HepG2 (cell line): ENCODE results near the gene ERFL. TPM values are rescaled to one million over a fixed set of nuclear protein-coding genes. Genes with fewer than 3 reads are reported as not detected.

Experiments
- AGO2 ChIP-seq: fragments of 200-400 bp; formaldehyde crosslinking; optimal IDR thresholded peaks from 2 replicates; pipeline ENCODE3; 2017; ENCODE audit warnings: mild to moderate bottlenecking, low read depth, low read length, moderate library complexity
- ELF3 ChIP-seq: IDR thresholded peaks from 2 replicates; pipeline ENCODE4 v1.6.1; 2016; ENCODE audit warnings: missing genetic modification reagents, missing compliant biosample characterization
- HMGXB3 ChIP-seq: sonication (generic); formaldehyde crosslinking; IDR thresholded peaks from 2 replicates; pipeline ENCODE4 v1.4.0; 2020; ENCODE audit warnings: missing genetic modification reagents, borderline replicate concordance
- ISL2 ChIP-seq: sonication (generic); formaldehyde crosslinking; IDR thresholded peaks from 2 replicates; pipeline ENCODE4 v1.5.0; 2020; ENCODE audit warnings: missing genetic modification reagents
- JARID2 ChIP-seq: sonication (generic); formaldehyde crosslinking; IDR thresholded peaks from 2 replicates; pipeline ENCODE4 v1.8.1; 2023; ENCODE audit warnings: missing genetic modification reagents, inconsistent platforms; ENCODE audit not compliant: insufficient replicate concordance
- JDP2 ChIP-seq: sonication (generic); formaldehyde crosslinking; IDR thresholded peaks from 2 replicates; pipeline ENCODE4 v1.8.1; 2022; ENCODE audit warnings: missing genetic modification reagents, borderline replicate concordance
- LCORL ChIP-seq, 2 experiments: fragments of 450-650 bp in 1 of 2; sonication (generic) in 1 of 2; formaldehyde crosslinking in 1 of 2; IDR thresholded peaks; 2 replicates each; pipeline versions ENCODE4 v1.5.0 to v1.6.1; 2017 to 2020; ENCODE audit warnings: antibody characterized with exemption in 1 of 2, missing genetic modification reagents in 1 of 2
- RARG ChIP-seq: sonication (generic); formaldehyde crosslinking; IDR thresholded peaks from 2 replicates; pipeline ENCODE4 v1.4.0; 2020; ENCODE audit warnings: low read depth, mild to moderate bottlenecking, missing genetic modification reagents
- SALL1 ChIP-seq: sonication (generic); formaldehyde crosslinking; IDR thresholded peaks from 2 replicates; pipeline ENCODE4 v1.8.0; 2022; ENCODE audit warnings: mild to moderate bottlenecking, missing genetic modification reagents
- SIX1 ChIP-seq: sonication (generic); formaldehyde crosslinking; IDR thresholded peaks from 2 replicates; pipeline ENCODE4 v1.4.0; 2020; ENCODE audit warnings: missing genetic modification reagents, borderline replicate concordance
- SNAPC5 ChIP-seq: sonication (generic); formaldehyde crosslinking; IDR thresholded peaks from 2 replicates; pipeline ENCODE4 v1.8.1; 2023; ENCODE audit warnings: mild to moderate bottlenecking, missing genetic modification reagents, borderline replicate concordance
- ZBTB20 ChIP-seq: sonication (generic); formaldehyde crosslinking; IDR thresholded peaks from 2 replicates; pipeline ENCODE4 v1.8.1; 2023; ENCODE audit warnings: missing genetic modification reagents, low read depth, mild to moderate bottlenecking, borderline replicate concordance
- ZMYM3 ChIP-seq: sonication (generic); formaldehyde crosslinking; IDR thresholded peaks from 2 replicates; pipeline ENCODE4 v1.5.1; 2020; ENCODE audit warnings: mild to moderate bottlenecking, missing genetic modification reagents
- ZNF331 ChIP-seq: sonication (generic); formaldehyde crosslinking; IDR thresholded peaks from 2 replicates; pipeline ENCODE4 v1.4.0; 2020; ENCODE audit warnings: missing genetic modification reagents
- ZNF589 ChIP-seq: sonication (generic); formaldehyde crosslinking; conservative IDR thresholded peaks from 2 replicates; pipeline ENCODE4 v1.8.0; 2022; ENCODE audit warnings: mild to moderate bottlenecking, moderate library complexity, missing genetic modification reagents
- ZNF772 ChIP-seq: sonication (generic); formaldehyde crosslinking; IDR thresholded peaks from 2 replicates; pipeline ENCODE4 v1.5.0; 2020; ENCODE audit warnings: mild to moderate bottlenecking, missing genetic modification reagents
- polyA plus RNA-seq, 8 experiments: library from polyadenylated mRNA; depleted of rRNA in 3 of 8; stranded (reverse) in 7 of 8; unstranded in 1 of 8; fragments of >200 nt; fragmentation: Illumina TruSeq in 4 of 8; extraction: Trizol in 4 of 8; gene quantifications; 2 replicates each; pipeline versions ENCODE4 v1.2.1 to v1.2.3, GENCODE V29; 2011 to 2016; ENCODE audit warnings: low read depth in 4 of 8, missing spikeins in 1 of 8, mixed read lengths in 1 of 8; ENCODE audit not compliant: insufficient read depth in 1 of 8
- total RNA-seq, 5 experiments: library from RNA; depleted of rRNA; stranded (reverse); fragments of >200 nt; fragmentation: Illumina TruSeq; extraction: Trizol; gene quantifications; 2 replicates each; pipeline ENCODE4 v1.2.3, GENCODE V29; 2016; ENCODE audit warnings: low read depth in 1 of 5
- TF ChIP-seq, protein P1 (sequence below): sonication (generic); formaldehyde crosslinking; IDR thresholded peaks from 2 replicates; pipeline ENCODE4 v1.4.0; 2020; ENCODE audit warnings: missing genetic modification reagents
- TF ChIP-seq, protein P2 (sequence below): fragments of 450-650 bp; IDR thresholded peaks from 2 replicates; pipeline ENCODE4 v1.6.1; 2016

ERFL gene
- total and polyA plus RNA-seq, 2 of the 13 experiments (the other 11 are each of a cell fraction or from before 2014, with no cell fraction given), result not detected

- no peak for TF ChIP-seq HMGXB3 (CRISPR knock-in tag)
- peak; percentile 49; the same call in 1 of the 2 replicates for TF ChIP-seq SALL1 (CRISPR knock-in tag)
- no peak for TF ChIP-seq JARID2 (CRISPR knock-in tag)
- peak; percentile 56; the same call in 1 of the 2 replicates for TF ChIP-seq ZBTB20 (CRISPR knock-in tag)
- TF ChIP-seq JDP2 (CRISPR knock-in tag), result no peak
- TF ChIP-seq SNAPC5 (CRISPR knock-in tag), result no peak
- TF ChIP-seq ZNF772 (CRISPR knock-in tag), result peak; percentile 54; the same call in 1 of the 2 replicates
- TF ChIP-seq ZNF589 (CRISPR knock-in tag), result no peak
- TF ChIP-seq LCORL (IDR thresholded peaks at IDR 0.05), result no peak
- TF ChIP-seq LCORL (CRISPR knock-in tag; IDR thresholded peaks at IDR 0.05), result 0 out of 2 replicates have a peak, but pooled peaks have one; percentile 69
- TF ChIP-seq, protein P1, sequence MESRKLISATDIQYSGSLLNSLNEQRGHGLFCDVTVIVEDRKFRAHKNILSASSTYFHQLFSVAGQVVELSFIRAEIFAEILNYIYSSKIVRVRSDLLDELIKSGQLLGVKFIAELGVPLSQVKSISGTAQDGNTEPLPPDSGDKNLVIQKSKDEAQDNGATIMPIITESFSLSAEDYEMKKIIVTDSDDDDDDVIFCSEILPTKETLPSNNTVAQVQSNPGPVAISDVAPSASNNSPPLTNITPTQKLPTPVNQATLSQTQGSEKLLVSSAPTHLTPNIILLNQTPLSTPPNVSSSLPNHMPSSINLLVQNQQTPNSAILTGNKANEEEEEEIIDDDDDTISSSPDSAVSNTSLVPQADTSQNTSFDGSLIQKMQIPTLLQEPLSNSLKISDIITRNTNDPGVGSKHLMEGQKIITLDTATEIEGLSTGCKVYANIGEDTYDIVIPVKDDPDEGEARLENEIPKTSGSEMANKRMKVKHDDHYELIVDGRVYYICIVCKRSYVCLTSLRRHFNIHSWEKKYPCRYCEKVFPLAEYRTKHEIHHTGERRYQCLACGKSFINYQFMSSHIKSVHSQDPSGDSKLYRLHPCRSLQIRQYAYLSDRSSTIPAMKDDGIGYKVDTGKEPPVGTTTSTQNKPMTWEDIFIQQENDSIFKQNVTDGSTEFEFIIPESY, result peak; percentile 92
- peak; percentile 24; the same call in 1 of the 2 replicates for TF ChIP-seq ZNF331 (CRISPR knock-in tag)
- TF ChIP-seq, protein P2, sequence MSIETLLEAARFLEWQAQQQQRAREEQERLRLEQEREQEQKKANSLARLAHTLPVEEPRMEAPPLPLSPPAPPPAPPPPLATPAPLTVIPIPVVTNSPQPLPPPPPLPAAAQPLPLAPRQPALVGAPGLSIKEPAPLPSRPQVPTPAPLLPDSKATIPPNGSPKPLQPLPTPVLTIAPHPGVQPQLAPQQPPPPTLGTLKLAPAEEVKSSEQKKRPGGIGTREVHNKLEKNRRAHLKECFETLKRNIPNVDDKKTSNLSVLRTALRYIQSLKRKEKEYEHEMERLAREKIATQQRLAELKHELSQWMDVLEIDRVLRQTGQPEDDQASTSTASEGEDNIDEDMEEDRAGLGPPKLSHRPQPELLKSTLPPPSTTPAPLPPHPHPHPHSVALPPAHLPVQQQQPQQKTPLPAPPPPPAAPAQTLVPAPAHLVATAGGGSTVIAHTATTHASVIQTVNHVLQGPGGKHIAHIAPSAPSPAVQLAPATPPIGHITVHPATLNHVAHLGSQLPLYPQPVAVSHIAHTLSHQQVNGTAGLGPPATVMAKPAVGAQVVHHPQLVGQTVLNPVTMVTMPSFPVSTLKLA, result no peak
- peak; percentile 88 for TF ChIP-seq ELF3
- TF ChIP-seq AGO2, result no peak
- TF ChIP-seq RARG, result no peak
- no peak for TF ChIP-seq ZMYM3 (CRISPR knock-in tag)
- no peak; the same call in 1 of the 2 replicates for TF ChIP-seq ISL2 (CRISPR knock-in tag)
- TF ChIP-seq SIX1 (CRISPR knock-in tag), result no peak
Observed at GRCh38 chr19:41904118-41904870, 24.0 kb downstream of the ERFL start (continued).
